NCI-H146 (cell line): Measurements from ENCODE around the gene ARL4A.
"Not testable (repeated sequence)": the region's sequence is repeated elsewhere in the genome, so short reads cannot be mapped to it uniquely, and the experiment has no call there.

ENCODE experiments used
- DNase-seq: peaks from one replicate; lab custom pipeline; 2025; lab: John Stamatoyannopoulos, UW

ARL4A gene

GRCh38 chr7:12686891-12687717 lies at the start of gene ARL4A:
Gene ARL4A (plus strand): TSS chr7:12687633. CDS start chr7:12688255, 622 bp downstream.
- DNase-seq, result peak; percentile 99

- peak; percentile 24 for DNase-seq
Observed at GRCh38 chr7:12637819-12638592, 49.4 kb upstream of the ARL4A start.

GRCh38 chr7:12638851-12639456 lies 48.5 kb upstream of the ARL4A start:
- peak; percentile 37 for DNase-seq

- peak; percentile 11 for DNase-seq
Observed at GRCh38 chr7:12640299-12641096, 46.9 kb upstream of the ARL4A start.

GRCh38 chr7:12641196-12641595 lies 46.2 kb upstream of the ARL4A start:
- DNase-seq, result no peak

GRCh38 chr7:12642508-12642907 lies 44.9 kb upstream of the ARL4A start:
- DNase-seq, result no peak

GRCh38 chr7:12643001-12643643 lies 44.3 kb upstream of the ARL4A start:
- DNase-seq, result no peak

- no peak for DNase-seq
Observed at GRCh38 chr7:12643644-12644043, 43.8 kb upstream of the ARL4A start.

- not testable (repeated sequence) for DNase-seq
Observed at GRCh38 chr7:12645212-12645611, 42.2 kb upstream of the ARL4A start.

- DNase-seq, result no peak
Observed at GRCh38 chr7:12646139-12646538, 41.3 kb upstream of the ARL4A start.

- no peak for DNase-seq
Observed at GRCh38 chr7:12647364-12648219, 39.8 kb upstream of the ARL4A start.

GRCh38 chr7:12648704-12649261 lies 38.6 kb upstream of the ARL4A start:
- no peak for DNase-seq

- DNase-seq, result no peak
Observed at GRCh38 chr7:12649348-12649747, 38.1 kb upstream of the ARL4A start.

GRCh38 chr7:12650080-12650479 lies 37.4 kb upstream of the ARL4A start:
- no peak for DNase-seq

GRCh38 chr7:12653110-12653509 lies 34.3 kb upstream of the ARL4A start:
- DNase-seq, result no peak

- DNase-seq, result no peak
Observed at GRCh38 chr7:12653518-12653917, 33.9 kb upstream of the ARL4A start.

GRCh38 chr7:12655161-12655560 lies 32.3 kb upstream of the ARL4A start:
- no peak for DNase-seq

- DNase-seq, result not testable (repeated sequence)
Observed at GRCh38 chr7:12660423-12660822, 27.0 kb upstream of the ARL4A start.

- DNase-seq, result not testable (repeated sequence)
Observed at GRCh38 chr7:12660986-12661385, 26.4 kb upstream of the ARL4A start.

- DNase-seq, result no peak
Observed at GRCh38 chr7:12661581-12661980, 25.9 kb upstream of the ARL4A start.
